Measurements from ENCODE around the gene RAD9A.
A peak's percentile ranks its signal among the peaks of the same experiment; 100 is the strongest.

Gene RAD9A

GRCh38 chr11:67357831-67358670 is 33.7 kb upstream of the RAD9A start:
- no peak for DNase-seq

DNA sequence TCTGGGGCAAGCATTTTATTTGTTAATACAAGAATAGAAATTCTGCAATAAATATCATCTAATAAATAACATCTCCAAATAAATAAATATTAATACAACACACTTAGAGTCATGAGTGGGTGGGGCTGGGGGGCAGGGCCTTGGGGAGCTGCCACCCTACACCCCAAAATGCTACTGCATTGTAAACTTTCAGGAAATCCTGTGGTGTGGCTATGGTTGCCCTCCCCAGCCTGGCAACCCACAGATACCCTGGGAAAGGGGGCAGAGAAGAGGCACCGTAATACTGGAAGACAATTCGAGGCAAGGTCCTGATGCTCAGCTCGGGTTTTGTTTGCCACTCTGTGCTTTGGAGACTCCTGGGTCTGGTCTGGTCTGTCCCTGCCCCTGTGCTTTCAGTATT is 27.6 kb upstream of the RAD9A start:
- no peak for DNase-seq

DNA sequence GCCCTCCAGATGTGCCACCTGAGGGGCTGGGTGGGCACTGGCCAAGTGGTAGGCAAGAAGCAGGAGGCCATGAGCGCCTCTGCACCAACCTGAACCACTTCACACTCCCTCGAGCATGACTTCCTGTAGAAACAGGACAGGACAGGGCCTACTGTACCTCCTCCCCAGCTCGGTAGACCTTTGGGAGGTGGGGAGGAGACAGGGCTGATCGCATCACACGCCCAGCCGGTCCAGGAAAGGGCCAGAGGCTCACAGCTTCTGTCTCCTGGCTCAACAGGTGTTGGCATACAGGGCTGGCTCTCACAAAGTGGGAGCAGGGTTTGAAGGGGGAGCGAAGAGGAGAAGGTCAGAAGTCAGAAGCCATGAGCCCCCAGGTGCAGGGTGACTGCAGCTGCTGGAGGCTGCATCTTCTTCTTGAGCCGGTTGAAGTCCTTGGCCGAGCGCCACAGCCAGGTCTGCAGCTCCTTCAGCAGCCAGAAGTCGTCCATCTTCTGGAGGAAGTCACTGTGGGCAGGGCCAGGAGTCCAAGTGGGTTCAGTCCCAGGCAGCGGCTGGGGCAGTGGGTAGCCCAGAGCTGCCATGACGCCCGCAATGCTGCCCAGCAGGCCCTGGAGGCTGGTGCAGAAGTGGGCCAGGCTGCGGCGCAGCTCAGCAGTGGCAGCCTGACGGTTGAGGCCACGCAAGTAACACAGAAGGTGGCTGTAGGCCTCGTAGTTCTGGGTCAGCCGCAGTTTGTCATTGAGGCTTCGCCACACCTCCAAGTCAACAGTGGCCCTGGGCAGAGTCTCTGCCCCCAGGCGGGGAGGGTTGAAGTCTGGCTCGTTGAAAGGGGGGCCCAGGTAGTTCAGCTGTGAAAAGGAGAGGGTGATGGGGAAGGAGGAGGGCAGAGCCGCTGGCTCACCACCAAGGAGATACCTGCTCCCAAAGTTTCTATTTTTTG is 26.7 kb upstream of the RAD9A start:
- no peak for DNase-seq

GRCh38 chr11:67365736-67366444 is 25.9 kb upstream of the RAD9A start:
- DNase-seq = no peak

DNA sequence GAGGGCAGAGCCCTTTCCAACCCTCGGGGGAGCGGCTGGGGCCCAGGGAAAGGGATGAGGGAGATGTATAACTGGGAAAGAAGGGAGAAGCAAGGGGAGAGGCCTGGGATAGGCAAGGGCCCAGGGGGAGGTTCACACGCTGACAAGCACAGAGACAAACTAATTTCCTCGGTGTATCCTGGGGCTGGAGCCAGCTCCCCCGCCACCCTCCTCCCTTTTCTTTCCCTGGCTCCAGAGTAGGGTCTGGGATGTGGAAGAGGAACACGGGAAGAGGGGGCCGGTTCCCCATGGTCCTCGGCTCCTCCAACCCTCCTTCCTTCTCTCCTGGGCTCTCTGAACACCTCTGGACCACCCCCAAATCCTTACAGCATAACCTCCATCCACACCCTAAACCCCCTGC is 25.2 kb upstream of the RAD9A start:
- peak; percentile 42 for DNase-seq

- DNase-seq = peak; percentile 63
Observed at GRCh38 chr11:67366961-67367760, 24.6 kb upstream of the RAD9A start.

DNA sequence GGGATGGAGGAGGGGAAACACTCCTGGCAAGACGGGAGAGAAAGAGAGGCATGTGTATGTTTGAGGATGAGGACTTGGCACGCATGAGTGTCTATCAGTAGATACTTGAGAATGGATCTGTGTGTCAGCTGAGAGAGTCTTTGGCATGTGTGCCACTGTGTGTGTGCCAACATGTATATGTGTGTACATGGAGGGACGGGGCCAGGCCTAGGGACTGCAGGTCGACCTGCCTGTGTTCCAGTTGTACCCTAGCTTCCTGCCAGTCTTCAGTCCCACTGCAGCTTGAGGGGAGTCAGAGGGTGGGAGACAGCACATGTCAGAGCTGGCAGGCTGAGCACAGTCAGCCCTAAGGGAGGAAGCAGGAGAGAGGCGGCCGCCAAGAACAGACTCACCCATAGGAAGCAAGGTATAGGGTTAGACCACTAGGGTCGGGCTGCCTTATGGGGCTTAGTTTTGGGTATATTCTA is 24.0 kb upstream of the RAD9A start:
- DNase-seq = peak; percentile 86

DNA sequence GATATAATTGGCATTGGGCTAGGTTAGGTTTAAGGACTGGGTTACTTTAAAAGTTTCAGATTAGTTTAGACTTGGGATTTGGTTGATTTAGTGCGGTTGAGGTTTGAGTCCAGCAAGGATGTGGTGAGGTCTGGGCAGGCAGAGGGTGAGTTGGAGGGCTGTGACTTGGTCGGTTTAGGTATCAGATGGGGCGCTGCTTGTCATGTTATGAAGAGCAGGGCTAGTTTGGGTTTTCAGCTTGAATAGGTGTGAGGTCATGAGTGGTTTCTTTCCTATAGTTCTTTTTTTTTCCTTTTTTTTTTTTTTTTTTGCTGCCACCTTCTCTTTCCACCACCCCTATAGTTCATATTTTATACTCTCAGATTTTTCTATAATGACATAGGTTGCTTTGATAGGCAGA is 23.2 kb upstream of the RAD9A start:
- no peak for DNase-seq

DNA sequence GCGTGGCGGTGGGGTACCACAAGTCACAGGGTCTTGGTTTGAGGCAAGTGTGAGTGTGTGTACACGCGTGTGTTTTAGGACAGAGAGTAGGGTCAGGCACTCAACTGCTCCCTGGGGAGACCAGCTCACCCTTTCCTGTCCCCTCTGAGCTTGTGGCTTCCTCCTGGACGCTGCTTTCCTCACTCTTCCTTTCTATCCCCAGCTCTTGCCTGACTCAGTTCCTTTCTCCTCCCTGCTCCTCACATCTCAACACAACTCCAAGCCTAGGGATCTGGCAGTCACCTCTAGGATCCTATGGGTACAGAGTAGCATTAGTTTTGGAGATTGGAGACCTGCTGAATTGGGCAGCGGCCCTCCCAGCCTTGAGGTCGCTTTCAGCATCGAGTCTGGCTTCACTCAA is 22.5 kb upstream of the RAD9A start:
- DNase-seq = no peak

GRCh38 chr11:67369801-67370284 is 21.9 kb upstream of the RAD9A start:
- no peak for DNase-seq

- no peak for DNase-seq
Observed at GRCh38 chr11:67370351-67371076, 21.3 kb upstream of the RAD9A start.

- no peak for DNase-seq
Observed at GRCh38 chr11:67371189-67371910, 20.4 kb upstream of the RAD9A start.

GRCh38 chr11:67371911-67372320 is 19.9 kb upstream of the RAD9A start:
- DNase-seq = no peak

GRCh38 chr11:67372321-67372992 is 19.3 kb upstream of the RAD9A start:
- no peak for DNase-seq

- DNase-seq = no peak
Observed at GRCh38 chr11:67372993-67373647, 18.7 kb upstream of the RAD9A start, which contains the start of gene CLCF1. CLCF1 (minus strand) TSS chr11:67373598; CDS start chr11:67373539, 59 bp downstream.

- DNase-seq = no peak
Observed at GRCh38 chr11:67373648-67374570, 17.9 kb upstream of the RAD9A start.

DNA sequence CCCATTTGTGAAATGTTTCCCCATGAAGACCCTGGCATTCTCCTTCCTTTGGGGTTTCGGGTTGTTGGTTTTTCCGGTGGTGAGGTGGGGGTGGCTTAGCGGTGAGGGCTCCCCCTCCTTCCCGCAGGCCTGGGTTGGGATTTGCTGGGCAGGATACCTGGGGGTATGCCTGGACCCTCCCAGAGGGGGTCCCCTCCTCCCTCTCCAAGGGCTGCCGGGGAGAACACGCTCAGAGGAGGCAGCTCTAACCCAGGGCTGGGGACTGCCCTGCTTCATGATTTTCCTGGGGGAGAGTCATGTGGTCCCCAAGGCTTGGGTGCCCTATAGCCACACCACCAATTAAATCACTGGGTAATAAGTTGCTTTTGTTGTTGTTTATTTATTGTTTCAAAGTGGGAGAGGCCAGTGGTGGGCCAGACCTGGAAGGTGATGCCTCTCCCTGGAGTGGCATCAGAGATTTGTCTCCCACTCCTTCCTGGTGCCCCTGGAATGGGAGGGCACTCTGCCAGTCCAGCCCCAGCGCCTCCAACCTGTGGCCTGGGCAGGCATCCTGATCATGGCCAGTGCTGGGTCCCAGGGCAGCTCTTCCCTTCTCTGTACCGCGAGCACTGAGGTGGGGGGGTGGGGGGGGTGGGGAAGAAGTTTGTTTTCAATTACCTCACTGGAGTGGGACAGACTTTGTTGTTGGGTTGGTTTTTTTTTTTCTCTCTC is 17.1 kb upstream of the RAD9A start:
- no peak for DNase-seq
